Measurements from ENCODE around the gene CCDC68. TPM values are rescaled to one million over a fixed set of nuclear protein-coding genes. Genes with fewer than 3 reads are reported as not detected.

Gene CCDC68
- polyA plus RNA-seq, 2 donors = 0.86 to 1.4 TPM

DNA sequence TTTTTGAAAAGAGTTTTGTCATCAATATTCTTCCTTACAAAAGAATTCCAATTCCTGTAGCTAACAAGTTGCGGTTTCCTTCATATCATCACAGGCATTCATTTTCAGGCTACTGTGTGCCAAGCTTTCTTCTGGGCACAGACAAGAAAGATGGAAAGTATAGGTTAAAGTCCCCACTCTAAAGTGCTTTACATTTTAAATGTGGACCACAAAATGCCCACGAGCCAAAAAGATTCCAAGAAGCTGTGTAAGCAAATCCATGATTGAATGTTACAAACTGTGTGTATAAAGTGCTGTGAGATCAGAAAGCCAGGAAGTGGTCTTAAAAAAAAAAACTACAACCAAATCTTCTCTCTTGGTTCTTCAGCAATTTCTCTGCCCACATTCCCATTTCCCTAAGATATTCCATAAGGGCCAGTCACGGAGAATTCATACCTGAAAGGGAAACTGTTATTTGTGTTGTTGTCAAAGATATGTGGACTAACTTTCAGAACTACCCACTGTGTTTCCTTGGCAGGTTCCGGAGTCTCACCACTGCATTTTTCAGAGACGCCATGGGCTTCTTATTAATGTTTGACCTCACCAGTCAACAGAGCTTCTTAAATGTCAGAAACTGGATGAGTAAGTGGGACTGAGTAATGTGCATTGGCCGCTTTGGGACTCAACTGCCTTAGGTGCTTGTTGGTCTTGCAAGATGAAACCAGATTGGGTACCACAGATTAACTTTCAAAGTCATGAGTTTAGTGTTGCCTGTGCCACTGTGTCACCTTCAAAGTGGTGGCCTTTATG is 75.3 kb downstream of the CCDC68 start:
- 85 to 86% methylated on average over 6 of the region's 6 CpGs for WGBS, 2 donors
- peaks cover 0 to 4% of the 10 kb centered on the region in 2 donors for H3K36me3 ChIP-seq (ENCODE audit: control insufficient read depth in 2 of 2, insufficient read depth in 2 of 2, low read length in 1 of 2)
- H3K27ac ChIP-seq (ENCODE audit: low read depth in 2 of 2, low read length in 1 of 2) = no peak overlapping the region
- no peaks in the 10 kb centered on the region for H3K27me3 ChIP-seq (ENCODE audit: control insufficient read depth in 1 of 2, insufficient read depth in 2 of 2, low read length in 2 of 2)
- H3K9me3 ChIP-seq (ENCODE audit: control insufficient read depth in 2 of 2, insufficient read depth in 1 of 2, low read depth in 1 of 2, low read length in 1 of 2) = no peaks in the 10 kb centered on the region
- no peaks in the 10 kb centered on the region for H3K4me1 ChIP-seq (ENCODE audit: control insufficient read depth in 2 of 2, insufficient read depth in 2 of 2, low read length in 1 of 2)
- H3K4me3 ChIP-seq (ENCODE audit: low read depth in 1 of 2, low read length in 2 of 2) = no peak overlapping the region

DNA sequence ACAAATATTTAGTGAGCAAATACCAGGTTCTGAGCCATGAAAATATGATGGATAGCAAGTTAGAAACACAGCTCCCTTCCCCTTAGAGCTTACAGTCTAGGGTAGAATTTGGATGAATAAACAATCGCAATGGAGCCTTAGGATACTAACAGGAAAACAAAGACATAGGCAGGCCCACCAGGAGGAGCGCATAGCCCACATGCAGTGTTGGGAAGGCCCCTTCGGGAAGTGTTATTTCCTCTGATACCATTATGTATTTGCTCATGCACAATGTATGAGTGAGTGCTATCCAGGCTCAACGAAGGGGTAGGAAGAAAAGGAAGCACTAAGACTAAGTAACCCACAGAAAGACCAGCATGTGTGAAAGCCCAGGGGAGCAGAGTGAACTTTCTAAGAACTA is 76.9 kb downstream of the CCDC68 start:
- no peak overlapping the region for H3K4me3 ChIP-seq (ENCODE audit: low read depth in 1 of 2, low read length in 2 of 2)
- no peaks in the 10 kb centered on the region for H3K27me3 ChIP-seq (ENCODE audit: control insufficient read depth in 1 of 2, insufficient read depth in 2 of 2, low read length in 2 of 2)
- no peaks in the 10 kb centered on the region for H3K9me3 ChIP-seq (ENCODE audit: control insufficient read depth in 2 of 2, insufficient read depth in 1 of 2, low read depth in 1 of 2, low read length in 1 of 2)
- 73 to 76% methylated on average over 4 of the region's 4 CpGs for WGBS, 2 donors
- no peaks in the 10 kb centered on the region for H3K4me1 ChIP-seq (ENCODE audit: control insufficient read depth in 2 of 2, insufficient read depth in 2 of 2, low read length in 1 of 2)
- H3K27ac ChIP-seq (ENCODE audit: low read depth in 2 of 2, low read length in 1 of 2) = no peak overlapping the region
- H3K36me3 ChIP-seq (ENCODE audit: control insufficient read depth in 2 of 2, insufficient read depth in 2 of 2, low read length in 1 of 2) = peaks cover 0 to 4% of the 10 kb centered on the region in 2 donors

DNA sequence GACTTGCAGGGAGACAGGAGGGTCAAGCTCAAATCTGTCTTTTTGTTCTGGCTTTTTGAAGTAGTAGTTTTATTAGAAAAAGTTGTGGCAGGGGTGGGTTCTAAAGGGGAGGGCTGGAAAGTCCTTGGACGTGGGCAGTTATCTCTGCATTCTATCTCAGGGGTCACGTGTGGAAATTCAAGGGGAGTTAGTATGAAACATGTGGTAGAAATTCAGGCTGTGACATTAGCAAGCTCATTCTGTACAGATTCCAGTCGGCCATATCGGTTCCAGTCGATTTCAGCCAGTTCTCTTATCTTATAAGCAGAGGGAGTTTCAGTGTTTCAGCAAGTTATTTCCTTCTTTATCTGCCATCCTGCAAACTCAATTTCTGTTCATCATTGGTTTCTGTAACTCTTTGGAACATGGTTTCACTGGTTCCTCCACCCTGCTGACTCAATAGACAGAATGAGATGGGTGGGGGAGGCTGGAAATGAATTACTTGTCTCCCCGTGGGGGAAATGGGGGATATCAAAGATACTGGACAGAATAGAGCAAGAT is 78.0 kb downstream of the CCDC68 start:
- Histone ChIP-seq H3K36me3 (ENCODE audit: control insufficient read depth in 2 of 2, insufficient read depth in 2 of 2, low read length in 1 of 2) (peaks cover 0 to 4% of the 10 kb centered on the region in 2 donors), H3K27ac (ENCODE audit: low read depth in 2 of 2, low read length in 1 of 2) (no peak overlapping the region), H3K9me3 (ENCODE audit: control insufficient read depth in 2 of 2, insufficient read depth in 1 of 2, low read depth in 1 of 2, low read length in 1 of 2) (no peaks in the 10 kb centered on the region), H3K4me1 (ENCODE audit: control insufficient read depth in 2 of 2, insufficient read depth in 2 of 2, low read length in 1 of 2) (no peaks in the 10 kb centered on the region), H3K27me3 (ENCODE audit: control insufficient read depth in 1 of 2, insufficient read depth in 2 of 2, low read length in 2 of 2) (no peaks in the 10 kb centered on the region), H3K4me3 (ENCODE audit: low read depth in 1 of 2, low read length in 2 of 2) (no peak overlapping the region)
- WGBS, 2 donors = 86 to 87% methylated on average over 6 of the region's 6 CpGs

DNA sequence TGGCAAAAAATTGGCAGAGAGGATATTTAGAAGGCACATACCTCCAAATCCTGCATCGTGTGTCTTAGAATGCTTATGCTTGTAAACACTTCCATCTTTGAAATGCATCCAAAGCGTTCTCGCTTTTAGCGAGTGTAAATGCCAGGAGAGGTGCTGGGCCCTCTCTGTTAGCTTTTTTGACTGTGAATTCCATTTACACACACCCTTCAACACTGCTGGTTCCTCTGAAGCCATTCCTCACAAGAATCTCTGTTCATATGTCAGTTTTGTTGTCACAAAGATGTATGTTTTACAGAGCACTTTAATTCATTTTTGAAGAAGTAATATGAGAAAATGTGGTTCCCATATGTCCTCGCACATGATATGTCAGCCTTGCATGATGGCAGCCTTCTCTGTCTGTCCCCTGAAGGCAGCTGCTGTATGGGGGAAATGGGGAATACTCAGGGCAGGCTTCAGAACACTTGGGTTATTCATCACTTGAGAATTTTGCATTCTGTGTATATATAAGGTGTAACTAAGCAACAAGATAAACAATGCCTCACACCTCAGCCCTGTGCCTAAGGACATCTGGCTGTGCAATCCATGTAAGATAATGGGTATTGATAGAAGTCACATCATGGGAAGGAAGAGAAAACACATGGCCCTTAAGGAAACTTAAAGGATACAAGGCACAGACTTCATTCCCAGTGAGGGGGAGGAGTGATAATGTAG is 78.7 kb downstream of the CCDC68 start:
- Histone ChIP-seq H3K27me3 (ENCODE audit: control insufficient read depth in 1 of 2, insufficient read depth in 2 of 2, low read length in 2 of 2) (no peaks in the 10 kb centered on the region), H3K4me3 (ENCODE audit: low read depth in 1 of 2, low read length in 2 of 2) (no peak overlapping the region), H3K27ac (ENCODE audit: low read depth in 2 of 2, low read length in 1 of 2) (no peak overlapping the region), H3K36me3 (ENCODE audit: control insufficient read depth in 2 of 2, insufficient read depth in 2 of 2, low read length in 1 of 2) (no peaks in the 10 kb centered on the region), H3K9me3 (ENCODE audit: control insufficient read depth in 2 of 2, insufficient read depth in 1 of 2, low read depth in 1 of 2, low read length in 1 of 2) (no peaks in the 10 kb centered on the region), H3K4me1 (ENCODE audit: control insufficient read depth in 2 of 2, insufficient read depth in 2 of 2, low read length in 1 of 2) (no peaks in the 10 kb centered on the region)
- 57 to 59% methylated on average over 5 of the region's 5 CpGs for WGBS, 2 donors

DNA sequence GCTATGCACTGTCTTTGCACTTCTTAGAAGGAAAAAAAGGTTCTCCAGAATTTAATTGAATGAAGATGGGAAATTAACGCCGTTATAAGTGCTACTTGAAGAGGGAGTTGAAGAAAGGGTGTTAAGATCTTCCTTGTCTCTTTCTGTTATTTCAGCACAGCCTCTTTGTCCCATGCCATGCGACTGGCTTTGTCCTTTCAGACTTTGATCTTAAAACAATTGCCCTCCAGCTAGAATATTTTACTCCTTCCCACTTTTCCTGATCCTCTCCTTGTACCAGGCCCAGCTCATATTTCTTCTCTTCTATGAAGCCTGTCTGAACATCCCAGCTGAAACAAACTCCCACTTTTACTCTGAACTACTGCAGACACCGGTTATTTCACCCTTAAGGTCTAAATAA is 79.6 kb downstream of the CCDC68 start:
- no peaks in the 10 kb centered on the region for H3K4me1 ChIP-seq (ENCODE audit: control insufficient read depth in 2 of 2, insufficient read depth in 2 of 2, low read length in 1 of 2)
- H3K9me3 ChIP-seq (ENCODE audit: control insufficient read depth in 2 of 2, insufficient read depth in 1 of 2, low read depth in 1 of 2, low read length in 1 of 2) = no peaks in the 10 kb centered on the region
- 63 to 74% methylated on average over 4 of the region's 4 CpGs for WGBS, 2 donors
- no peak overlapping the region for H3K4me3 ChIP-seq (ENCODE audit: low read depth in 1 of 2, low read length in 2 of 2)
- H3K36me3 ChIP-seq (ENCODE audit: control insufficient read depth in 2 of 2, insufficient read depth in 2 of 2, low read length in 1 of 2) = no peaks in the 10 kb centered on the region
- no peaks in the 10 kb centered on the region for H3K27me3 ChIP-seq (ENCODE audit: control insufficient read depth in 1 of 2, insufficient read depth in 2 of 2, low read length in 2 of 2)
- no peak overlapping the region for H3K27ac ChIP-seq (ENCODE audit: low read depth in 2 of 2, low read length in 1 of 2)

DNA sequence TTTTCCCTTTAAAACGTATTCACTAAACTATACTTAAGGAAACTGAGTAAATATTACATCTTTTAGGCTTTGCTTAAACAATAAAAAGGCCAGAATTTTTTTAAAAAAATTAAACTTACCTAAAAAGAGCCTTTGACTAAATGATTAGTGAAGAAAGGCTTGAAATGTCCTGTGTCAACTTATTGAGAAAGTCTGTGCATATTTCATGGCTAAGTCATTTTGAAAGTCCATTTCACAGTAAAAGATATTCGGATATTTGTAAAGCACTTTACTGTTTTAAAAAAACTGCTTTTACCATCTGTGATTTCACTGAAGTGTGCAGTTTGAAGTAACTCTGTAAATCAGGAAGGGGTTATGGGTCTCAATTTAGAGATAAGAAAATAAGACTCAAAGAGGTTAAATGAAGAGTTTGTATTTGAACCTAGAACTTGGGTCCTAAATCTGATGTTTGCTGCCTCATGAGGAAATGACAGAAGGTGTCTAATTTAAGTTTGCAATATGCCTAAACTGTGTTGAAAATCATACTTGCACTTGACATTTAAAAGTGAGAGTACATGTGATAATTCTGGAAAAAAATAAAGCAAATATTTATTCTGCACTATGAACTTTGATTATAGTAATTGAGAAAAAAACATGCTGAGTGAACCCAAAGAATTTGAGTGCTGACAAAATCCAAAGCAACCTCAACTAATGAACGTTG is 80.5 kb downstream of the CCDC68 start:
- no peaks in the 10 kb centered on the region for H3K9me3 ChIP-seq (ENCODE audit: control insufficient read depth in 2 of 2, insufficient read depth in 1 of 2, low read depth in 1 of 2, low read length in 1 of 2)
- H3K4me1 ChIP-seq (ENCODE audit: control insufficient read depth in 2 of 2, insufficient read depth in 2 of 2, low read length in 1 of 2) = no peaks in the 10 kb centered on the region
- H3K27me3 ChIP-seq (ENCODE audit: control insufficient read depth in 1 of 2, insufficient read depth in 2 of 2, low read length in 2 of 2) = no peaks in the 10 kb centered on the region
- no peak overlapping the region for H3K27ac ChIP-seq (ENCODE audit: low read depth in 2 of 2, low read length in 1 of 2)
- H3K4me3 ChIP-seq (ENCODE audit: low read depth in 1 of 2, low read length in 2 of 2) = no peak overlapping the region
- 69 to 78% methylated on average over 3 of the region's 3 CpGs for WGBS, 2 donors
- H3K36me3 ChIP-seq (ENCODE audit: control insufficient read depth in 2 of 2, insufficient read depth in 2 of 2, low read length in 1 of 2) = no peaks in the 10 kb centered on the region

DNA sequence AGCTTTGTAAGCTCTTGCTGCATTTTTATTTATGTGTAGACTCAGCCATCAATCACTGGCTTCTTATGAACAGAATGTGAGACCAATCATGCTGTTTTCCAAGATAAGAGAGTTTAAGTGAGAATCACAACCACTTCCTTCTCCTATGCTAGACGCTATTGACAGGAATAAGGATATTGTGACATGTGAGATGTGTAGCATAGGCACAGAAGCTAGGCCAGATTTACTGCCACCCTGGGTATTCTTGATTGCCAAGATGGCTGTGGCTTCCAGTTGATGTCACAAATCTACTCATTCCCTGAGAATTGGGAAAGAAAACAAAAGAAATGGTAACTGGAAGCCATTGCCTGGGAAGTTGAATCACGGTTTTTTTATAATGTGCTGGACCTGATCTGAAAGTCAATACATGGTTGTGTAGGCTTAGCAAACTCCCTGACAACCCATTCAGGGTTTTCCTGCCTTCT is 81.1 kb downstream of the CCDC68 start:
- Histone ChIP-seq H3K4me1 (ENCODE audit: control insufficient read depth in 2 of 2, insufficient read depth in 2 of 2, low read length in 1 of 2) (no peaks in the 10 kb centered on the region), H3K9me3 (ENCODE audit: control insufficient read depth in 2 of 2, insufficient read depth in 1 of 2, low read depth in 1 of 2, low read length in 1 of 2) (no peaks in the 10 kb centered on the region), H3K27ac (ENCODE audit: low read depth in 2 of 2, low read length in 1 of 2) (no peak overlapping the region), H3K4me3 (ENCODE audit: low read depth in 1 of 2, low read length in 2 of 2) (no peak overlapping the region), H3K36me3 (ENCODE audit: control insufficient read depth in 2 of 2, insufficient read depth in 2 of 2, low read length in 1 of 2) (no peaks in the 10 kb centered on the region), H3K27me3 (ENCODE audit: control insufficient read depth in 1 of 2, insufficient read depth in 2 of 2, low read length in 2 of 2) (no peaks in the 10 kb centered on the region)
- 76 to 80% methylated on average over 2 of the region's 2 CpGs for WGBS, 2 donors

DNA sequence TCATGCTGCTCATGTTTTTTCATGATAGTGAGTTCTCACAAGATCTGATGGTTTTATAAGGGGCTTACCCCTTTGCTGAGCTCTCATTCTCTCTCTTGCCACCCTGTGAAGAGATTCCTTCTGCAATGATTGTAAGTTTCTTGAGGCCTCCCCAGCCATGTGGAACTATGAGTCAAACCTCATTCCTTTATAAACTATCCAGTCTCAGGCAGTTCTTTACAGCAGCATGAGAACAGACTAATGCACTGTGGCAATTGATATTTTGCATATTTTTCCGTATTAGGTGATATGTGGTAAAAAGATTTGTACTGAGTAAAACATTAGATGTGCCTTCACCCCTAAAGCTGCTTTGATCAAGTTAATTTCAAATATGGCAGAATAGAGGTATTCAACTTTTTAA is 82.2 kb downstream of the CCDC68 start:
- Histone ChIP-seq H3K27ac (ENCODE audit: low read depth in 2 of 2, low read length in 1 of 2) (no peak overlapping the region), H3K36me3 (ENCODE audit: control insufficient read depth in 2 of 2, insufficient read depth in 2 of 2, low read length in 1 of 2) (no peaks in the 10 kb centered on the region), H3K4me3 (ENCODE audit: low read depth in 1 of 2, low read length in 2 of 2) (no peak overlapping the region), H3K9me3 (ENCODE audit: control insufficient read depth in 2 of 2, insufficient read depth in 1 of 2, low read depth in 1 of 2, low read length in 1 of 2) (no peaks in the 10 kb centered on the region), H3K27me3 (ENCODE audit: control insufficient read depth in 1 of 2, insufficient read depth in 2 of 2, low read length in 2 of 2) (no peaks in the 10 kb centered on the region), H3K4me1 (ENCODE audit: control insufficient read depth in 2 of 2, insufficient read depth in 2 of 2, low read length in 1 of 2) (no peaks in the 10 kb centered on the region)
- 97% methylated on average over 1 of the region's 1 CpG for WGBS, 2 donors

DNA sequence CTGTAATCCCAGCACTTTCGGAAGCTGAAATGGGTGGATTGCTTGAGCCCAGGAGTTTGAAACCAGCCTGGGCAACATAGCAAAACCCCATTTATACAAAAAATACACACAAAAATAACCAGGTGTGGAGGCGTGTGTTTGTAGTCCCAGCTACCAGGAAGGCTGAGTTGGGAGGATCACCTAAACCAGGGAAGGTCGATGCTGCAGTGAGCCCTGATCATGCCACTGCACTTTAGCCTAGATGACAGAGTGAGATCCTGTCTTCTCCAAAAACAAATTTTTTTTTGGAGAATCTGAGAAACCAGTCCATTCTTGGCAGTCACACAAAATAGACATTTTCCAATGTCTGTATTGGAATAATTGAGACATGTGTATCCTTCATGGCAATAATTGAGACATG is 84.2 kb downstream of the CCDC68 start:
- no peaks in the 10 kb centered on the region for H3K4me1 ChIP-seq (ENCODE audit: control insufficient read depth in 2 of 2, insufficient read depth in 2 of 2, low read length in 1 of 2)
- no peak overlapping the region for H3K27ac ChIP-seq (ENCODE audit: low read depth in 2 of 2, low read length in 1 of 2)
- H3K9me3 ChIP-seq (ENCODE audit: control insufficient read depth in 2 of 2, insufficient read depth in 1 of 2, low read depth in 1 of 2, low read length in 1 of 2) = no peaks in the 10 kb centered on the region
- no peak overlapping the region for H3K4me3 ChIP-seq (ENCODE audit: low read depth in 1 of 2, low read length in 2 of 2)
- 84 to 98% methylated on average over 3 of the region's 3 CpGs for WGBS, 2 donors
- H3K36me3 ChIP-seq (ENCODE audit: control insufficient read depth in 2 of 2, insufficient read depth in 2 of 2, low read length in 1 of 2) = no peaks in the 10 kb centered on the region
- no peaks in the 10 kb centered on the region for H3K27me3 ChIP-seq (ENCODE audit: control insufficient read depth in 1 of 2, insufficient read depth in 2 of 2, low read length in 2 of 2)

All from esophagus (tissue), 2 donors.